HepG2 (cell line): ENCODE measurements around the gene VPS4B. TPM values are rescaled to one million over a fixed set of nuclear protein-coding genes. Genes with fewer than 3 reads are reported as not detected.

ENCODE experiments used
- ATRX ChIP-seq: sonication (generic); formaldehyde crosslinking; IDR thresholded peaks from 2 replicates; pipeline ENCODE4 v1.4.0; 2020; ENCODE audit warnings: missing genetic modification reagents, borderline replicate concordance
- CC2D1A ChIP-seq: sonication (generic); formaldehyde crosslinking; IDR thresholded peaks from 2 replicates; pipeline ENCODE4 v1.8.1; 2023; ENCODE audit warnings: mild to moderate bottlenecking, missing genetic modification reagents
- CHCHD3 ChIP-seq: sonication (generic); formaldehyde crosslinking; IDR thresholded peaks from 2 replicates; pipeline ENCODE4 v1.8.0; 2022; ENCODE audit warnings: mild to moderate bottlenecking, missing genetic modification reagents, moderate library complexity
- ETV5 ChIP-seq: IDR thresholded peaks from 2 replicates; pipeline ENCODE4 v1.6.1; 2018; ENCODE audit warnings: missing biosample characterization, missing genetic modification reagents, inconsistent platforms, borderline replicate concordance
- FOXA3 ChIP-seq: IDR thresholded peaks from 2 replicates; pipeline ENCODE4 v1.6.1; 2016; ENCODE audit warnings: missing genetic modification reagents, missing compliant biosample characterization
- KLF12 ChIP-seq: sonication (generic); formaldehyde crosslinking; IDR thresholded peaks from 2 replicates; pipeline ENCODE4 v1.4.0; 2020; ENCODE audit warnings: missing genetic modification reagents, borderline replicate concordance
- PLRG1 ChIP-seq: fragments of 450-650 bp; conservative IDR thresholded peaks from 2 replicates; pipeline ENCODE4 v1.6.1; 2016
- RELA ChIP-seq: sonication (generic); formaldehyde crosslinking; IDR thresholded peaks from 2 replicates; pipeline ENCODE4 v1.4.0; 2020; ENCODE audit warnings: missing genetic modification reagents
- SP1 ChIP-seq, 2 experiments: fragments of 450-650 bp in 1 of 2; sonication (generic) in 1 of 2; formaldehyde crosslinking in 1 of 2; IDR thresholded peaks; 2 replicates each; pipeline versions ENCODE4 v1.4.0 to v1.6.1; 2016 to 2020; ENCODE audit warnings: missing genetic modification reagents in 1 of 2
- YY1 ChIP-seq: IDR thresholded peaks from 2 replicates; pipeline ENCODE4 v1.6.1; 2011; ENCODE audit warnings: low read length, low read depth, moderate library complexity, mild to moderate bottlenecking; ENCODE audit not compliant: insufficient read depth, insufficient replicate concordance
- ZFP1 ChIP-seq: IDR thresholded peaks from 2 replicates; pipeline ENCODE4 v1.6.1; 2016
- ZNF160 ChIP-seq: sonication (generic); formaldehyde crosslinking; IDR thresholded peaks from 2 replicates; pipeline ENCODE4 v1.8.0; 2022; ENCODE audit warnings: mild to moderate bottlenecking, inconsistent platforms, missing genetic modification reagents
- ZNF205 ChIP-seq: IDR thresholded peaks from 2 replicates; pipeline ENCODE4 v1.6.1; 2018; ENCODE audit warnings: missing biosample characterization, missing genetic modification reagents
- ZNF317 ChIP-seq: sonication (generic); formaldehyde crosslinking; IDR thresholded peaks from 2 replicates; pipeline ENCODE4 v1.5.0; 2020; ENCODE audit warnings: mild to moderate bottlenecking, missing genetic modification reagents
- ZNF510 ChIP-seq: sonication (generic); formaldehyde crosslinking; IDR thresholded peaks from 2 replicates; pipeline ENCODE4 v1.4.0; 2020; ENCODE audit warnings: low read depth, mild to moderate bottlenecking, missing genetic modification reagents
- ZNF788 ChIP-seq: sonication (generic); formaldehyde crosslinking; IDR thresholded peaks from 2 replicates; pipeline ENCODE4 v1.5.0; 2020; ENCODE audit warnings: mild to moderate bottlenecking, missing genetic modification reagents, borderline replicate concordance
- ZNF878 ChIP-seq: sonication (generic); formaldehyde crosslinking; IDR thresholded peaks from 2 replicates; pipeline ENCODE4 v1.8.1; 2023; ENCODE audit warnings: mild to moderate bottlenecking, missing genetic modification reagents, moderate library complexity
- polyA plus RNA-seq, 8 experiments: library from polyadenylated mRNA; depleted of rRNA in 3 of 8; stranded (reverse) in 7 of 8; unstranded in 1 of 8; fragments of >200 nt; fragmentation: Illumina TruSeq in 4 of 8; extraction: Trizol in 4 of 8; gene quantifications; 2 replicates each; pipeline versions ENCODE4 v1.2.1 to v1.2.3, GENCODE V29; 2011 to 2016; ENCODE audit warnings: low read depth in 4 of 8, missing spikeins in 1 of 8, mixed read lengths in 1 of 8; ENCODE audit not compliant: insufficient read depth in 1 of 8
- total RNA-seq, 5 experiments: library from RNA; depleted of rRNA; stranded (reverse); fragments of >200 nt; fragmentation: Illumina TruSeq; extraction: Trizol; gene quantifications; 2 replicates each; pipeline ENCODE4 v1.2.3, GENCODE V29; 2016; ENCODE audit warnings: low read depth in 1 of 5
- TF ChIP-seq, protein P1 (sequence below): sonication (generic); formaldehyde crosslinking; IDR thresholded peaks from 2 replicates; pipeline ENCODE4 v1.5.1; 2020; ENCODE audit warnings: mild to moderate bottlenecking, moderate library complexity, missing genetic modification reagents
- TF ChIP-seq, protein P2 (sequence below): sonication (generic); formaldehyde crosslinking; IDR thresholded peaks from 2 replicates; pipeline ENCODE4 v1.4.0; 2020; ENCODE audit warnings: missing genetic modification reagents
- TF ChIP-seq, protein P3 (sequence below): sonication (generic); formaldehyde crosslinking; IDR thresholded peaks from 2 replicates; pipeline ENCODE4 v1.4.0; 2020; ENCODE audit warnings: missing genetic modification reagents
- TF ChIP-seq, protein P4 (sequence below): sonication (generic); formaldehyde crosslinking; conservative IDR thresholded peaks from 2 replicates; pipeline ENCODE4 v1.4.0; 2020; ENCODE audit warnings: missing genetic modification reagents

The VPS4B gene
- total and polyA plus RNA-seq, 2 of the 13 experiments (the other 11 are each of a cell fraction or from before 2014, with no cell fraction given): 12.8 to 25.9 TPM

DNA sequence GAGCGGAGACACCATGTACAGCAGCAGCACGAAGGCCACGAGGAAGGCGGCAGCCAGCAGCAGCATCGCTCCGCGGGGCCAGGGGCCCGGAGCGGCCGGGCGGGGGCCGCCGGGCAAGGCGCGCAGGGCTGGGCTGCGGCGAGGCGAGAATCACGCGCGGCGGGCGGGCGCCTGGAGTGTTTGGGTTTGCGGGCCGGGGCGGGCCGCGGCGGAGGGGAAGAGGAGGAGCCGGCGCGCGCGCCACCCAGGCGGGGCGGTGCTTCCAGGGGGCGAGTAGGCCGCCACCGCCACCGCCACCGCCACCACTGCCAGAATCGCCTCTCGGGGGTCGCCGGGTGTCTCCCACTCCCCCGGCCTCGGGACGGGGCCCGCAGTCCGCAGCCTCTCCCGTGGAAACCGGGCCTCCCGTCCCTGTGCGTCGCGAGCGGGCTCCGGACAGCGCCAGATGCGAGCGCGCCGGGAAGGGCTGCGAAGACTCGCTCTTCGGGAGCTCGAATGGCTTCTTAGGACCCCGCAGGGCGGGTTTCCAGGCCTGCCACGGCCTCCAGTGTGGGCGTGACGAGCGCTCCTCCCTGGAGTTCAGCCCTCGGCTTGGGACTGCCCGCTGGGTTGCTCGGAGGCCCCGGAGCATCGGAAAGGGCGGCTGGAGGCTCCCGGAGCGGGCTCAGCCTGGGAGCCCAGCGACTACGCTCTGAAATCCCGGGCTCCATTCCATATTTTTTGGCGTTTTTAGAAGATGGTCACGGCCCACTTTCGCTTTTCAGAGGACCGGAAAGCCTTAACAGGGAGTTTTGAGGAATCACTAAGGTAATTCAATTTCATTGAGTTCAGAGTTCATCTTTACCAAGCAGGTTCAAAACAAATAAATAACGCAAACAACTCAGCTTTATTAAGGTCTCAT lies 55.0 kb downstream of the VPS4B start, which contains the start of gene KDSR (continued):
- TF ChIP-seq KLF12 (peak; percentile 93), ZNF788 (CRISPR knock-in tag) (peak; percentile 83; the same call in 1 of the 2 replicates), ZNF160 (CRISPR knock-in tag) (peak; percentile 78; the same call in 1 of the 2 replicates), PLRG1 (no peak), SP1 (IDR thresholded peaks at IDR 0.05) (no peak), SP1 (CRISPR knock-in tag; IDR thresholded peaks at IDR 0.05) (peak; percentile 81), RELA (CRISPR knock-in tag) (0 out of 2 replicates have a peak, but pooled peaks have one; percentile 53), ZNF510 (no peak), ETV5 (CRISPR knock-in tag) (peak; percentile 52; the same call in 1 of the 2 replicates), ZFP1 (CRISPR knock-in tag) (peak; percentile 37; the same call in 1 of the 2 replicates), ATRX (CRISPR knock-in tag) (no peak), FOXA3 (peak; percentile 9), ZNF878 (CRISPR knock-in tag) (peak; percentile 45; the same call in 1 of the 2 replicates), CC2D1A (0 out of 2 replicates have a peak, but pooled peaks have one; percentile 15), YY1 (peak; percentile 90), ZNF205 (CRISPR knock-in tag) (peak; percentile 82), ZNF317 (peak; percentile 89), CHCHD3 (CRISPR knock-in tag) (peak; percentile 47; the same call in 1 of the 2 replicates)
- TF ChIP-seq, protein P1, sequence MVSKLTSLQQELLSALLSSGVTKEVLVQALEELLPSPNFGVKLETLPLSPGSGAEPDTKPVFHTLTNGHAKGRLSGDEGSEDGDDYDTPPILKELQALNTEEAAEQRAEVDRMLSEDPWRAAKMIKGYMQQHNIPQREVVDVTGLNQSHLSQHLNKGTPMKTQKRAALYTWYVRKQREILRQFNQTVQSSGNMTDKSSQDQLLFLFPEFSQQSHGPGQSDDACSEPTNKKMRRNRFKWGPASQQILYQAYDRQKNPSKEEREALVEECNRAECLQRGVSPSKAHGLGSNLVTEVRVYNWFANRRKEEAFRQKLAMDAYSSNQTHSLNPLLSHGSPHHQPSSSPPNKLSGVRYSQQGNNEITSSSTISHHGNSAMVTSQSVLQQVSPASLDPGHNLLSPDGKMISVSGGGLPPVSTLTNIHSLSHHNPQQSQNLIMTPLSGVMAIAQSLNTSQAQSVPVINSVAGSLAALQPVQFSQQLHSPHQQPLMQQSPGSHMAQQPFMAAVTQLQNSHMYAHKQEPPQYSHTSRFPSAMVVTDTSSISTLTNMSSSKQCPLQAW (CRISPR knock-in tag): peak; percentile 73
- TF ChIP-seq, protein P2, sequence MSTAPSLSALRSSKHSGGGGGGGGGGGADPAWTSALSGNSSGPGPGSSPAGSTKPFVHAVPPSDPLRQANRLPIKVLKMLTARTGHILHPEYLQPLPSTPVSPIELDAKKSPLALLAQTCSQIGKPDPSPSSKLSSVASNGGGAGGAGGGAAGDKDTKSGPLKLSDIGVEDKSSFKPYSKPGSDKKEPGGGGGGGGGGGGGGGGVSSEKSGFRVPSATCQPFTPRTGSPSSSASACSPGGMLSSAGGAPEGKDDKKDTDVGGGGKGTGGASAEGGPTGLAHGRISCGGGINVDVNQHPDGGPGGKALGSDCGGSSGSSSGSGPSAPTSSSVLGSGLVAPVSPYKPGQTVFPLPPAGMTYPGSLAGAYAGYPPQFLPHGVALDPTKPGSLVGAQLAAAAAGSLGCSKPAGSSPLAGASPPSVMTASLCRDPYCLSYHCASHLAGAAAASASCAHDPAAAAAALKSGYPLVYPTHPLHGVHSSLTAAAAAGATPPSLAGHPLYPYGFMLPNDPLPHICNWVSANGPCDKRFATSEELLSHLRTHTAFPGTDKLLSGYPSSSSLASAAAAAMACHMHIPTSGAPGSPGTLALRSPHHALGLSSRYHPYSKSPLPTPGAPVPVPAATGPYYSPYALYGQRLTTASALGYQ (CRISPR knock-in tag): peak; percentile 79; the same call in 1 of the 2 replicates
- TF ChIP-seq, protein P3, sequence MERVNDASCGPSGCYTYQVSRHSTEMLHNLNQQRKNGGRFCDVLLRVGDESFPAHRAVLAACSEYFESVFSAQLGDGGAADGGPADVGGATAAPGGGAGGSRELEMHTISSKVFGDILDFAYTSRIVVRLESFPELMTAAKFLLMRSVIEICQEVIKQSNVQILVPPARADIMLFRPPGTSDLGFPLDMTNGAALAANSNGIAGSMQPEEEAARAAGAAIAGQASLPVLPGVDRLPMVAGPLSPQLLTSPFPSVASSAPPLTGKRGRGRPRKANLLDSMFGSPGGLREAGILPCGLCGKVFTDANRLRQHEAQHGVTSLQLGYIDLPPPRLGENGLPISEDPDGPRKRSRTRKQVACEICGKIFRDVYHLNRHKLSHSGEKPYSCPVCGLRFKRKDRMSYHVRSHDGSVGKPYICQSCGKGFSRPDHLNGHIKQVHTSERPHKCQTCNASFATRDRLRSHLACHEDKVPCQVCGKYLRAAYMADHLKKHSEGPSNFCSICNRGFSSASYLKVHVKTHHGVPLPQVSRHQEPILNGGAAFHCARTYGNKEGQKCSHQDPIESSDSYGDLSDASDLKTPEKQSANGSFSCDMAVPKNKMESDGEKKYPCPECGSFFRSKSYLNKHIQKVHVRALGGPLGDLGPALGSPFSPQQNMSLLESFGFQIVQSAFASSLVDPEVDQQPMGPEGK (CRISPR knock-in tag): peak; percentile 12; the same call in 1 of the 2 replicates
- TF ChIP-seq, protein P4, sequence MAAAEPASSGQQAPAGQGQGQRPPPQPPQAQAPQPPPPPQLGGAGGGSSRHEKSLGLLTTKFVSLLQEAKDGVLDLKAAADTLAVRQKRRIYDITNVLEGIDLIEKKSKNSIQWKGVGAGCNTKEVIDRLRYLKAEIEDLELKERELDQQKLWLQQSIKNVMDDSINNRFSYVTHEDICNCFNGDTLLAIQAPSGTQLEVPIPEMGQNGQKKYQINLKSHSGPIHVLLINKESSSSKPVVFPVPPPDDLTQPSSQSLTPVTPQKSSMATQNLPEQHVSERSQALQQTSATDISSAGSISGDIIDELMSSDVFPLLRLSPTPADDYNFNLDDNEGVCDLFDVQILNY (CRISPR knock-in tag): peak; percentile 70
